Measurements from ENCODE around the gene SLC25A52.
"Not testable (repeated sequence)": the region's sequence is repeated elsewhere in the genome, so short reads cannot be mapped to it uniquely, and the experiment has no call there.

SLC25A52 gene

GRCh38 chr18:31760695-31761094 lies at the start of gene SLC25A52:
SLC25A52 (minus strand) TSS chr18:31760880; CDS start chr18:31760661, 219 bp downstream.
- DNase-seq, result no peak

GRCh38 chr18:31809049-31809448 lies 48.4 kb upstream of the SLC25A52 start:
- DNase-seq, result not testable (repeated sequence)

- DNase-seq, result no peak
These were observed 40.4 kb upstream of the SLC25A52 start for GRCh38 chr18:31801078-31801477.

- not testable (repeated sequence) for DNase-seq
These were observed 38.6 kb upstream of the SLC25A52 start for GRCh38 chr18:31799257-31799656.

- DNase-seq, result no peak
These were observed 37.7 kb upstream of the SLC25A52 start for GRCh38 chr18:31798399-31798798.

GRCh38 chr18:31795747-31796146 lies 35.1 kb upstream of the SLC25A52 start:
- no peak for DNase-seq

GRCh38 chr18:31793531-31793930 lies 32.9 kb upstream of the SLC25A52 start:
- no peak for DNase-seq

GRCh38 chr18:31792580-31792911 lies 31.9 kb upstream of the SLC25A52 start:
- DNase-seq, result no peak

GRCh38 chr18:31791817-31792579 lies 31.3 kb upstream of the SLC25A52 start:
- no peak for DNase-seq

GRCh38 chr18:31789409-31789808 lies 28.7 kb upstream of the SLC25A52 start:
- no peak for DNase-seq

- no peak for DNase-seq
These were observed 22.4 kb upstream of the SLC25A52 start for GRCh38 chr18:31783059-31783458.

GRCh38 chr18:31778391-31778950 lies 17.8 kb upstream of the SLC25A52 start:
- no peak for DNase-seq

- DNase-seq, result no peak
These were observed 15.4 kb upstream of the SLC25A52 start for GRCh38 chr18:31776093-31776492.

- no peak for DNase-seq
These were observed 14.3 kb upstream of the SLC25A52 start for GRCh38 chr18:31774962-31775361.

GRCh38 chr18:31774477-31774785 lies 13.8 kb upstream of the SLC25A52 start:
- no peak for DNase-seq

- no peak for DNase-seq
These were observed 13.2 kb upstream of the SLC25A52 start for GRCh38 chr18:31773774-31774476.

GRCh38 chr18:31772699-31773098 lies 12.0 kb upstream of the SLC25A52 start:
- DNase-seq, result no peak

- no peak for DNase-seq
These were observed 10.4 kb downstream of the SLC25A52 start for GRCh38 chr18:31750273-31750672.

GRCh38 chr18:31746396-31746795 lies 14.3 kb downstream of the SLC25A52 start:
- no peak for DNase-seq

- DNase-seq, result no peak
These were observed 16.2 kb downstream of the SLC25A52 start for GRCh38 chr18:31744321-31745067.

- not testable (repeated sequence) for DNase-seq
These were observed 17.1 kb downstream of the SLC25A52 start for GRCh38 chr18:31743600-31743999.

- peak; percentile 66 for DNase-seq
These were observed 19.5 kb downstream of the SLC25A52 start for GRCh38 chr18:31741097-31741735.

- no peak for DNase-seq
These were observed 20.5 kb downstream of the SLC25A52 start for GRCh38 chr18:31740180-31740579.
